Measurements from ENCODE around the gene APOOL. TPM values are rescaled to one million over a fixed set of nuclear protein-coding genes. Genes with fewer than 3 reads are reported as not detected.
"Not testable (repeated sequence)": the region's sequence is repeated elsewhere in the genome, so short reads cannot be mapped to it uniquely, and the experiment has no call there.

The APOOL gene
- total RNA-seq (2014; rRNA removed; shearing (Covaris generic)) = 7.3 and 14.2 TPM in 2 replicates

- peak; percentile 88 for DNase-seq (ENCODE audit: low spot score)
Observed at GRCh38 chrX:85003655-85004244, at the start of gene APOOL. APOOL (plus strand) TSS chrX:85003877; CDS start chrX:85003913, 36 bp downstream.

- no peak for DNase-seq (ENCODE audit: low spot score)
Observed at GRCh38 chrX:84956304-84956703, 47.4 kb upstream of the APOOL start.

- no peak for DNase-seq (ENCODE audit: low spot score)
Observed at GRCh38 chrX:84974803-84975202, 28.9 kb upstream of the APOOL start.

GRCh38 chrX:84991739-84992138, 11.9 kb upstream of the APOOL start:
- not testable (repeated sequence) for DNase-seq (ENCODE audit: low spot score)

- no peak for DNase-seq (ENCODE audit: low spot score)
Observed at GRCh38 chrX:84993150-84993549, 10.5 kb upstream of the APOOL start.

- no peak for DNase-seq (ENCODE audit: low spot score)
Observed at GRCh38 chrX:85001344-85001743, 2.3 kb upstream of the APOOL start.

GRCh38 chrX:85004255-85004654, 578 bp downstream of the APOOL start:
- DNase-seq (ENCODE audit: low spot score) = no peak

GRCh38 chrX:85012098-85012497, 8.4 kb downstream of the APOOL start:
- DNase-seq (ENCODE audit: low spot score) = no peak

- DNase-seq (ENCODE audit: low spot score) = not testable (repeated sequence)
Observed at GRCh38 chrX:85015351-85015750, 11.7 kb downstream of the APOOL start.

- DNase-seq (ENCODE audit: low spot score) = no peak
Observed at GRCh38 chrX:85017721-85018120, 14.0 kb downstream of the APOOL start.

GRCh38 chrX:85018471-85018870, 14.8 kb downstream of the APOOL start:
- no peak for DNase-seq (ENCODE audit: low spot score)

- DNase-seq (ENCODE audit: low spot score) = no peak
Observed at GRCh38 chrX:85020216-85020615, 16.5 kb downstream of the APOOL start.

GRCh38 chrX:85024044-85024443, 20.4 kb downstream of the APOOL start:
- no peak for DNase-seq (ENCODE audit: low spot score)

GRCh38 chrX:85024562-85024961, 20.9 kb downstream of the APOOL start:
- DNase-seq (ENCODE audit: low spot score) = no peak

GRCh38 chrX:85026170-85026569, 22.5 kb downstream of the APOOL start:
- DNase-seq (ENCODE audit: low spot score) = no peak

GRCh38 chrX:85029043-85029442, 25.4 kb downstream of the APOOL start:
- no peak for DNase-seq (ENCODE audit: low spot score)

- DNase-seq (ENCODE audit: low spot score) = no peak
Observed at GRCh38 chrX:85031505-85031904, 27.8 kb downstream of the APOOL start.

- DNase-seq (ENCODE audit: low spot score) = no peak
Observed at GRCh38 chrX:85037114-85037513, 33.4 kb downstream of the APOOL start.

- DNase-seq (ENCODE audit: low spot score) = no peak
Observed at GRCh38 chrX:85051627-85052026, 48.0 kb downstream of the APOOL start.

- DNase-seq (ENCODE audit: low spot score) = no peak
Observed at GRCh38 chrX:85052205-85052604, 48.5 kb downstream of the APOOL start.

GRCh38 chrX:85052636-85053343, 49.1 kb downstream of the APOOL start:
- peak; percentile 5 for DNase-seq (ENCODE audit: low spot score)

- DNase-seq (ENCODE audit: low spot score) = no peak
Observed at GRCh38 chrX:85065512-85066198, 62.0 kb downstream of the APOOL start.

GRCh38 chrX:85077247-85077646, 73.6 kb downstream of the APOOL start:
- not testable (repeated sequence) for DNase-seq (ENCODE audit: low spot score)
